Activated T-helper 17 cell treated with anti-CD3 and anti-CD28 coated beads, Interleukin-2, amount 50 U/mL, for 72 hours (primary cell): ENCODE data around the gene BABAM2. TPM values are rescaled to one million over a fixed set of nuclear protein-coding genes. Genes with fewer than 3 reads are reported as not detected.
A peak's percentile ranks its signal among the peaks of the same experiment; 100 is the strongest.
"Not testable (repeated sequence)": the region's sequence is repeated elsewhere in the genome, so short reads cannot be mapped to it uniquely, and the experiment has no call there.

Experiments used
- ATAC-seq: fragments of 150-1000 bp; cut with Tn5 transposase; replicated peaks from 2 replicates; pipeline ENCODE4 v1.10.0; 2021; ENCODE audit warnings: mild to moderate bottlenecking, moderate library complexity
- H3K27ac Mint-ChIP-seq: one replicate; pipeline ENCODE4 v1.8.0; 2022; ENCODE audit warnings: mixed read lengths
- H3K27me3 Mint-ChIP-seq: one replicate; pipeline ENCODE4 v1.8.0; 2022; ENCODE audit warnings: mixed read lengths
- H3K36me3 Mint-ChIP-seq: one replicate; pipeline ENCODE4 v1.8.0; 2022; ENCODE audit warnings: low read depth, mild to moderate bottlenecking, mixed read lengths
- H3K4me1 Mint-ChIP-seq: one replicate; pipeline ENCODE4 v1.8.0; 2022; ENCODE audit warnings: mixed read lengths
- H3K4me3 Mint-ChIP-seq: one replicate; pipeline ENCODE4 v1.8.0; 2022; ENCODE audit warnings: mild to moderate bottlenecking, mixed read lengths
- H3K9me3 Mint-ChIP-seq: one replicate; pipeline ENCODE4 v1.8.0; 2022; ENCODE audit warnings: mixed read lengths
- total RNA-seq, 2 donors: library from RNA; stranded (reverse); gene quantifications; one replicate each; pipeline ENCODE4 v1.2.3, GENCODE V29; 2022

The BABAM2 gene
- total RNA-seq, 2 donors from 2014 or later = 87.0 to 88.6 TPM

- Mint-ChIP-seq H3K4me1 (peaks cover 11% of the 10 kb centered on the region), H3K9me3 (no peaks in the 10 kb centered on the region), H3K36me3 (peaks cover 15% of the 10 kb centered on the region), H3K27ac (no peak overlapping the region), H3K4me3 (no peak overlapping the region), H3K27me3 (no peaks in the 10 kb centered on the region)
- ATAC-seq = no peak
Observed at GRCh38 chr2:28247734-28248133, 357.2 kb downstream of the BABAM2 start.

GRCh38 chr2:28248511-28248910 is 358.0 kb downstream of the BABAM2 start:
- Mint-ChIP-seq H3K4me1 (peaks cover 11% of the 10 kb centered on the region), H3K36me3 (peaks cover 15% of the 10 kb centered on the region), H3K27me3 (no peaks in the 10 kb centered on the region), H3K4me3 (no peak overlapping the region), H3K9me3 (no peaks in the 10 kb centered on the region), H3K27ac (no peak overlapping the region)
- no peak for ATAC-seq

DNA sequence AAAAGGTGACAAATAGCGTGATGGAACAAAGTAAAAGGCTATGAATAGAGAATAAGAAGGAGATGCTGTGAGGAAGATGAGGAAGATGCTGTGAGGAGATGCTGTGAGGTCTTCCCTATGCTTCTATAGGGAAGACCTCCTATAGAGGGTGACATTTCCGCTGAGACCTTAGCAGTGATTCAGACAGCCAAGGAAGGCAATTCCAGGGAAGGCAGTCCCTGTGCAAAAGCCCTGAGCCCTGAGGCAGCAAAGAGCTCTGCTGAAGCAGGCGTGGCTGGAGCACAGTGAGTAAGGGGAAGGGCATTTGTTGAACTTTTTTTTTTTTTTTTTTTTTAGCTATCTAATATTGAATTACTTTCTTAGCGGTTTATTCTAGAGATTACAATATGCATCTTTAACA is 359.5 kb downstream of the BABAM2 start:
- Mint-ChIP-seq H3K4me1 (peaks cover 11% of the 10 kb centered on the region), H3K4me3 (no peak overlapping the region), H3K27me3 (no peaks in the 10 kb centered on the region), H3K9me3 (no peaks in the 10 kb centered on the region), H3K36me3 (peaks cover 7% of the 10 kb centered on the region), H3K27ac (no peak overlapping the region)
- ATAC-seq = no peak

GRCh38 chr2:28251337-28251736 is 360.8 kb downstream of the BABAM2 start:
- peak overlapping the region; percentile 81 for H3K4me3 Mint-ChIP-seq
- peaks cover 11% of the 10 kb centered on the region for H3K4me1 Mint-ChIP-seq
- no peaks in the 10 kb centered on the region for H3K9me3 Mint-ChIP-seq
- peak; percentile 82 for ATAC-seq
- no peaks in the 10 kb centered on the region for H3K27me3 Mint-ChIP-seq
- H3K27ac Mint-ChIP-seq = peak overlapping the region; percentile 92
- H3K36me3 Mint-ChIP-seq = no peaks in the 10 kb centered on the region

- H3K36me3 Mint-ChIP-seq = no peaks in the 10 kb centered on the region
- H3K27me3 Mint-ChIP-seq = no peaks in the 10 kb centered on the region
- H3K9me3 Mint-ChIP-seq = no peaks in the 10 kb centered on the region
- H3K4me3 Mint-ChIP-seq = peak overlapping the region; percentile 81
- peak overlapping the region; percentile 23 for H3K27ac Mint-ChIP-seq
- H3K4me1 Mint-ChIP-seq = peaks cover 16% of the 10 kb centered on the region
- ATAC-seq = peak; percentile 91
Observed at GRCh38 chr2:28252311-28252710, 361.8 kb downstream of the BABAM2 start.

DNA sequence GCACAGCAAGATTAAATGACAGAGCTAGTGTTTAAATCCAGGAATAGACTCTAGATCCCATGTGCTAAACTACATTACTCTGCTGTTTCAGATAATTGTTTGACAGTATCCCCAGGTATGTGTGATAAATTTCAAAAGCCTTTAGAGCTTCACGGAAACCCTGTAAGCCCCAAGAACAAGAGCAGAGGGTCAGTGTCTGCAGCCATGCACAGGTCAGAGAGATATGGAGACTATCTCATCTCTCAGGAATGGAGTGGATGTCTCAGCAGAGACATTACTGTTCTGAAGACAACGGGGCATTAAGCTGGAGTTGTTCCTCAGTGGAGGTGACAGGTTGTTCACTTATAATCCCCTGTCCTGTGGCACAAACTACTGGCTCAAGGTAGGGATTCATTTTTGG is 363.0 kb downstream of the BABAM2 start:
- Mint-ChIP-seq H3K4me1 (peaks cover 17% of the 10 kb centered on the region), H3K36me3 (no peaks in the 10 kb centered on the region), H3K27ac (no peak overlapping the region), H3K27me3 (no peaks in the 10 kb centered on the region), H3K4me3 (no peak overlapping the region), H3K9me3 (no peaks in the 10 kb centered on the region)
- ATAC-seq = no peak

GRCh38 chr2:28255231-28255630 is 364.7 kb downstream of the BABAM2 start:
- H3K27ac Mint-ChIP-seq, H3K36me3 Mint-ChIP-seq, H3K4me3 Mint-ChIP-seq, ATAC-seq, H3K9me3 Mint-ChIP-seq, H3K27me3 Mint-ChIP-seq: not testable (repeated sequence)
- peaks cover 17% of the 10 kb centered on the region for H3K4me1 Mint-ChIP-seq

- peaks cover 6% of the 10 kb centered on the region for H3K36me3 Mint-ChIP-seq
- H3K27me3 Mint-ChIP-seq = no peaks in the 10 kb centered on the region
- no peak for ATAC-seq
- H3K4me1 Mint-ChIP-seq = peaks cover 12% of the 10 kb centered on the region
- no peak overlapping the region for H3K4me3 Mint-ChIP-seq
- no peaks in the 10 kb centered on the region for H3K9me3 Mint-ChIP-seq
- H3K27ac Mint-ChIP-seq = no peak overlapping the region
Observed at GRCh38 chr2:28257182-28257581, 366.7 kb downstream of the BABAM2 start.

DNA sequence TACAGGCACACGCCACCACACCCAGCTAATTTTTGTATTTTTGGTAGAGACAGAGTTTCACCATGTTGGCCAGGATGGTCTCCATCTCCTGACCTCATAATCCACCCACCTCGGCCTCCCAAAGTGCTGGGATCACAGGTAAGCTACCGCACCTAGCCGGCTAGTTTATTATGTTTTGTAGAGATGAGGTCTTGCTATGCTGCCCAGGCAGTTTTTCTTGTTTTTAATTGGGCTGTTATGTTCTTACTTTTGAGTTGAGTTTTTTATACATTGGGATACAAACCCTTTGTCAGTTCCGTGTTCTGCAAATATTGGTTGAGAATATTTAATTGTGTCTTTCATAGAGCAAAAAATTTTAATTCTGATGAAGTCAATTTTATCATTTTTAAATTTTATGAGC is 368.7 kb downstream of the BABAM2 start:
- not testable (repeated sequence) for H3K36me3 Mint-ChIP-seq, ATAC-seq, H3K4me3 Mint-ChIP-seq, H3K4me1 Mint-ChIP-seq, H3K9me3 Mint-ChIP-seq, H3K27ac Mint-ChIP-seq, H3K27me3 Mint-ChIP-seq

DNA sequence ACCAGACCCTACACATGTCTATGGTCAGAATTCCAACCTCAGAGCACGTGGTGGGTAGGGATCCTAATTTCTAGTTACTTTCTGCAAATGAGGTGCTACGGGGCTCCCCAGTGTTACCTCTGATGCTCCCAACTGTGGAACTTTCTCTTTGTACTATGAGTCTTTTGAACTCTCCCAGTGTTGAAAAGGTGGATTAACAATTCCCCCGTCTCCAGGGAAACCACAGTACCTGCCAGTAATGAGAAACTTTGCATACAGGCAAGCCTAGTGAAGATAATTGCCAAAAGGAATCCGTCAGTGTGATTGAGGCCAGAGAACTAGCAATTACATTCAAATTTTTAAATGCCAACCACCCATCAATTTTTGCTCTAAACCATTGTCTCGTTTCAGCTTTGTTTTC is 373.2 kb downstream of the BABAM2 start:
- no peak for ATAC-seq
- H3K36me3 Mint-ChIP-seq = peaks cover 22% of the 10 kb centered on the region
- H3K9me3 Mint-ChIP-seq = no peaks in the 10 kb centered on the region
- no peak overlapping the region for H3K4me3 Mint-ChIP-seq
- H3K27ac Mint-ChIP-seq = no peak overlapping the region
- H3K4me1 Mint-ChIP-seq = no peaks in the 10 kb centered on the region
- H3K27me3 Mint-ChIP-seq = no peaks in the 10 kb centered on the region

GRCh38 chr2:28267282-28267681 is 376.8 kb downstream of the BABAM2 start:
- Mint-ChIP-seq H3K4me1 (peaks cover 13% of the 10 kb centered on the region), H3K4me3 (no peak overlapping the region), H3K9me3 (no peaks in the 10 kb centered on the region), H3K27me3 (no peaks in the 10 kb centered on the region), H3K36me3 (peaks cover 20% of the 10 kb centered on the region), H3K27ac (no peak overlapping the region)
- no peak for ATAC-seq

DNA sequence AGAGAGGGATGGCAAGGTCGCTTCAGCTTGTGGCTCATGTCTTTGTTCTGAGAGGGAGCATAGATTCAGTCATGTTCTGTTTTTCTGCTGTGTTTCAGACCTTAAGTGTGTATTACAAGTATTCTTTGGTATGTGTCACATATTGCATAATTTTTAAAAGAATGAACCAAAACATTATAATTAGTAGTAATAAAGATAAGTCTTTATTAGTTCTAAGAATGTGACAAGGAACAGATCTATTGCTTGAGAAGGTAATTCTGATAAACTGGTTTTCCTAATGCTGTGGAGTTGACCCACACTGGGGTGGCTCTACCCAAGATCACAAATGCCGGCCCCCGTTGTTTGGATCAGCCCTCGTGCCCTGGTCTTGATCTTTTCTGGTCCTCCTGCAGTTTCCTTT is 377.9 kb downstream of the BABAM2 start:
- peaks cover 18% of the 10 kb centered on the region for H3K36me3 Mint-ChIP-seq
- H3K9me3 Mint-ChIP-seq = no peaks in the 10 kb centered on the region

DNA sequence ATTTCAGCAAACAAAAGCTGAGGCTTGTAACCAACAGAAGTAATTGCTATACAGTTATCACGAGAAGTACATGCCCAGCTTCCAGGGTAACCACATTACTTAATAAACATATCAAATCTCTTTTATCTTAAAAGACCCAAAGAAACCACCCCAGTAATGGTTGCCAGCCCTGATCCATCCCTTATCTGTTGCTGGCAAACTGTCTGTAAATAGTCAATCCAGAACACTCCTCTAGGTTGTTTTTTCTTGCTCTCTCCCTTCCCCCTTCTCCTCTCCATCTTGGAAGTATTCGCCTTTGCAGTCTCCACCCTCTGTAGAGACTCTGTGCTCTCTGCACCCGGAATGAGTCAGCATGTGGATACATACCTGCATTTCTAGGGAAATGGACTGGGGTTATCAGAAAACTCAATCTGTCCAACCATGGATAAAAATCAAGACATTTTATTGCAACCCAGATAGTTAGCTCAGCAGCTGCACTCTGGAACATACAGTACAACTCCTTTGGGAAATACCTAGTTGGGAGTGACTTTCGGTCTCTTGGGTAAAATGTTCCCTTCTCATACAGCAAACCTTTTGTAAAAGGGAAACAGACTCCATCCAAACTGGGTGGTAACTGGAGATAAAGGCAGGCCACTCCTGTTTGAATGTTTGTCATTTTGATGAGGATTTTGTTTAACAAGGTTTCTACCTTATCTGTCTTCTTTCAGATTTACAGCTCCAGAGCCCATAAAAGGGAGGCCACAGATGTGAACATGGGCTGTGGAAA is 378.7 kb downstream of the BABAM2 start:
- Mint-ChIP-seq H3K27me3 (no peaks in the 10 kb centered on the region), H3K27ac (no peak overlapping the region), H3K36me3 (peaks cover 18% of the 10 kb centered on the region), H3K4me3 (no peak overlapping the region), H3K4me1 (peaks cover 17% of the 10 kb centered on the region), H3K9me3 (no peaks in the 10 kb centered on the region)
- no peak for ATAC-seq

More for the DNA sequence above, 377.9 kb downstream of the BABAM2 start:
- peaks cover 13% of the 10 kb centered on the region for H3K4me1 Mint-ChIP-seq
- ATAC-seq = no peak
- H3K4me3 Mint-ChIP-seq = no peak overlapping the region
- H3K27ac Mint-ChIP-seq = no peak overlapping the region
- no peaks in the 10 kb centered on the region for H3K27me3 Mint-ChIP-seq

DNA sequence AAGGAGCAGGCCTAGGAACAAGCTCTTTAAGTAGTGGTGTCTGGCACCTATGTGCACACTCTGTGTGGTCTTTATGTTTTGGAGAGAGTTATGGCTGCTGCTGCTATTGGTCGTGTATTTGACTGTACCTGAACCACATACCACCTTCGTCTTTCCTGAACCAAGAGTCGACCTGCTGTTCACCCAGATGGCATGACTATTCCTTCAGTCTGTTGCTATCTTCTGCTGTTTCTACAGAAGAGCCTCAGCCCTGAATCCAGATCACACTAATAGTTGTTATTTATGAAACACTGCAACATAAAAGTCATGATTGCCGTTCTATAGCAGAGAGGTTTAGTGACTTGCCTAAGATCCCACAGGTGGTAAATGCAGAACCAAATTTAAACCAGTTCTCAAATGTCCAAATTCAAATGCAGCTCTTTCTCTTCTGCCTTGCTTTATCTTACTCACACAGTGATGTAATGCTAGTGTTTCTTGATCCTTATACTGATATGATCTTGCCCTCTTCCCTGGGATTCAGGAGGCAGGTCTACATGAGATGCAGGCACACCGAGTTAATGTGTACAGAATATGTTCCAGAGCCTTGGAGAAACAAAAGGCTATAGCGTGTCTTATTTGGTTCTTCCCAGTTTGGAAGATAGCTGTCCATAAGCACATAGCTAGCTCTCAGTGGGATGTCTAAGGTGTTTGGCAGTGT is 380.1 kb downstream of the BABAM2 start:
- Mint-ChIP-seq H3K27ac (no peak overlapping the region), H3K9me3 (no peaks in the 10 kb centered on the region), H3K4me1 (peaks cover 23% of the 10 kb centered on the region), H3K27me3 (no peaks in the 10 kb centered on the region), H3K4me3 (no peak overlapping the region), H3K36me3 (peaks cover 18% of the 10 kb centered on the region)
- no peak for ATAC-seq

GRCh38 chr2:28271231-28271918 is 380.8 kb downstream of the BABAM2 start:
- H3K4me3 Mint-ChIP-seq = peak overlapping the region; percentile 34
- peak overlapping the region; percentile 11 for H3K27ac Mint-ChIP-seq
- ATAC-seq = peak; percentile 8
- peaks cover 20% of the 10 kb centered on the region for H3K36me3 Mint-ChIP-seq
- no peaks in the 10 kb centered on the region for H3K9me3 Mint-ChIP-seq
- no peaks in the 10 kb centered on the region for H3K27me3 Mint-ChIP-seq
- peaks cover 25% of the 10 kb centered on the region for H3K4me1 Mint-ChIP-seq
